Astrocyte (in vitro differentiated cells and primary cell): ENCODE data around the gene PKP3.

ENCODE experiments used
- EZH2 ChIP-seq: IDR thresholded peaks from 2 replicates; pipeline ENCODE4 v1.6.1; 2012; ENCODE audit warnings: mild to moderate bottlenecking, low read length, inconsistent platforms; ENCODE audit not compliant: insufficient read depth
- TF ChIP-seq, protein P1 (sequence below): IDR thresholded peaks from 2 replicates; pipeline ENCODE4 v1.5.1; 2011; ENCODE audit warnings: low read depth, mild to moderate bottlenecking, inconsistent platforms, low read length, moderate library complexity; ENCODE audit not compliant: insufficient read depth

DNA sequence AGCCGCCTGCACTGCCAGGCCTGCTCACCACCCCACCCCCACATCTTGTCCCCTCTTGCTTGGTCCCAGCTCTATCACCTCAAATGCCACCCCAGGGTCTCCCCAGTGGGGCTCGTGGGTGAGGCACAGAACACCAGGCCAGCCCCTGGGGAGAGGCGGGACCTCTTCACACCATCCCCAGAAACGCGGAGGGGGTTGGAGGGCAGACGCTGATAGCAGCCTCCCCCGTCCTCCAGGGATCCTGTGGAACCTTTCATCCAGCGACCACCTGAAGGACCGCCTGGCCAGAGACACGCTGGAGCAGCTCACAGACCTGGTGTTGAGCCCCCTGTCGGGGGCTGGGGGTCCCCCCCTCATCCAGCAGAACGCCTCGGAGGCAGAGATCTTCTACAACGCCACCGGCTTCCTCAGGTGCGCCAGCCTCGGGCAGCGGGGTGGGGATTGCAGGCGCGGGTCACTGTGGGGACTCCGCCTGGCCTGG, 5.8 kb downstream of the PKP3 start:
- TF ChIP-seq, protein P1, sequence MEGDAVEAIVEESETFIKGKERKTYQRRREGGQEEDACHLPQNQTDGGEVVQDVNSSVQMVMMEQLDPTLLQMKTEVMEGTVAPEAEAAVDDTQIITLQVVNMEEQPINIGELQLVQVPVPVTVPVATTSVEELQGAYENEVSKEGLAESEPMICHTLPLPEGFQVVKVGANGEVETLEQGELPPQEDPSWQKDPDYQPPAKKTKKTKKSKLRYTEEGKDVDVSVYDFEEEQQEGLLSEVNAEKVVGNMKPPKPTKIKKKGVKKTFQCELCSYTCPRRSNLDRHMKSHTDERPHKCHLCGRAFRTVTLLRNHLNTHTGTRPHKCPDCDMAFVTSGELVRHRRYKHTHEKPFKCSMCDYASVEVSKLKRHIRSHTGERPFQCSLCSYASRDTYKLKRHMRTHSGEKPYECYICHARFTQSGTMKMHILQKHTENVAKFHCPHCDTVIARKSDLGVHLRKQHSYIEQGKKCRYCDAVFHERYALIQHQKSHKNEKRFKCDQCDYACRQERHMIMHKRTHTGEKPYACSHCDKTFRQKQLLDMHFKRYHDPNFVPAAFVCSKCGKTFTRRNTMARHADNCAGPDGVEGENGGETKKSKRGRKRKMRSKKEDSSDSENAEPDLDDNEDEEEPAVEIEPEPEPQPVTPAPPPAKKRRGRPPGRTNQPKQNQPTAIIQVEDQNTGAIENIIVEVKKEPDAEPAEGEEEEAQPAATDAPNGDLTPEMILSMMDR = no peak
- peak; percentile 80 for TF ChIP-seq EZH2
